ENCODE results near the gene ZNF670.
"Not testable (repeated sequence)": the region's sequence is repeated elsewhere in the genome, so short reads cannot be mapped to it uniquely, and the experiment has no call there.

DNA sequence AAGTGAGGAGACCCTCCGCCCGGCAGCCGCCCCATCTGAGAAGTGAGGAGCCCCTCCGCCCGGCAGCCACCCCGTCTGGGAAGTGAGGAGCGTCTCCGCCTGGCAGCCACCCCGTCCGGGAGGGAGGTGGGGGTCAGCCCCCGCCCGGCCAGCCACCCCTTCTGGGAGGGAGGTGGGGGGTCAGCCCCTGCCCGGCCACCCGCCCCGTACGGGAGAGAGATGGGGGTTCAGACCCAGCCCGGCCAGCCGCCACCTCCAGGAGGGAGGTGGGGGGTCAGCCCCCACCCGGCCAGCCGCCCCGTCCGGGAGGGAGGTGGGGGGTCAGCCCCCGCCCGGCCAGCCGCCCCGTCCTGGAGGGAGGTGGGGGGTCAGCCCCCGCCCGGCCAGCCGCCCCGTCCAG lies 46.3 kb downstream of the ZNF670 start:
- TF ChIP-seq, protein P1, sequence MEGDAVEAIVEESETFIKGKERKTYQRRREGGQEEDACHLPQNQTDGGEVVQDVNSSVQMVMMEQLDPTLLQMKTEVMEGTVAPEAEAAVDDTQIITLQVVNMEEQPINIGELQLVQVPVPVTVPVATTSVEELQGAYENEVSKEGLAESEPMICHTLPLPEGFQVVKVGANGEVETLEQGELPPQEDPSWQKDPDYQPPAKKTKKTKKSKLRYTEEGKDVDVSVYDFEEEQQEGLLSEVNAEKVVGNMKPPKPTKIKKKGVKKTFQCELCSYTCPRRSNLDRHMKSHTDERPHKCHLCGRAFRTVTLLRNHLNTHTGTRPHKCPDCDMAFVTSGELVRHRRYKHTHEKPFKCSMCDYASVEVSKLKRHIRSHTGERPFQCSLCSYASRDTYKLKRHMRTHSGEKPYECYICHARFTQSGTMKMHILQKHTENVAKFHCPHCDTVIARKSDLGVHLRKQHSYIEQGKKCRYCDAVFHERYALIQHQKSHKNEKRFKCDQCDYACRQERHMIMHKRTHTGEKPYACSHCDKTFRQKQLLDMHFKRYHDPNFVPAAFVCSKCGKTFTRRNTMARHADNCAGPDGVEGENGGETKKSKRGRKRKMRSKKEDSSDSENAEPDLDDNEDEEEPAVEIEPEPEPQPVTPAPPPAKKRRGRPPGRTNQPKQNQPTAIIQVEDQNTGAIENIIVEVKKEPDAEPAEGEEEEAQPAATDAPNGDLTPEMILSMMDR (conservative IDR thresholded peaks at IDR 0.05 in 1 of 2, IDR thresholded peaks at IDR 0.05 in 1 of 2; ENCODE audit: low read depth in 1 of 2, low read length in 2 of 2): not testable (repeated sequence)
- not testable (repeated sequence) for TF ChIP-seq EZH2 (IDR thresholded peaks at IDR 0.05; ENCODE audit: low read length, missing control alignments)

All from fibroblast of lung (primary cell).